Effector memory CD4-positive, alpha-beta T cell (primary cell): ENCODE results near the gene PLD6.

ENCODE experiments used
- DNase-seq, 3 donors: peaks; one replicate each; pipeline ENCODE4 v3.0.0-alpha.2; 2020
- H3K27ac ChIP-seq: 2 replicates; pipeline ENCODE4 v1.7.0; 2013; ENCODE audit warnings: mild to moderate bottlenecking, low read length, moderate library complexity; ENCODE audit not compliant: insufficient read depth, poor library complexity, severe bottlenecking
- H3K27me3 ChIP-seq: replicated peaks from 2 replicates; pipeline ENCODE4 v1.7.0; 2013; ENCODE audit warnings: mild to moderate bottlenecking, low read length; ENCODE audit not compliant: insufficient read depth, control insufficient read depth, poor library complexity, severe bottlenecking
- H3K36me3 ChIP-seq: 2 replicates; pipeline ENCODE4 v1.7.0; 2013; ENCODE audit warnings: mild to moderate bottlenecking, low read length, moderate library complexity; ENCODE audit not compliant: control insufficient read depth, insufficient read depth
- H3K4me1 ChIP-seq: 2 replicates; pipeline ENCODE4 v1.7.0; 2013; ENCODE audit warnings: low read length, mild to moderate bottlenecking; ENCODE audit not compliant: control insufficient read depth, insufficient read depth, poor library complexity, severe bottlenecking
- H3K4me3 ChIP-seq: 2 replicates; pipeline ENCODE4 v1.7.0; 2013; ENCODE audit warnings: low read length, low read depth, mild to moderate bottlenecking; ENCODE audit not compliant: insufficient read depth, poor library complexity, severe bottlenecking
- H3K9me3 ChIP-seq: 2 replicates; pipeline ENCODE4 v1.7.0; 2013; ENCODE audit warnings: mild to moderate bottlenecking, low read length, moderate library complexity; ENCODE audit not compliant: control insufficient read depth

PLD6 gene

DNA sequence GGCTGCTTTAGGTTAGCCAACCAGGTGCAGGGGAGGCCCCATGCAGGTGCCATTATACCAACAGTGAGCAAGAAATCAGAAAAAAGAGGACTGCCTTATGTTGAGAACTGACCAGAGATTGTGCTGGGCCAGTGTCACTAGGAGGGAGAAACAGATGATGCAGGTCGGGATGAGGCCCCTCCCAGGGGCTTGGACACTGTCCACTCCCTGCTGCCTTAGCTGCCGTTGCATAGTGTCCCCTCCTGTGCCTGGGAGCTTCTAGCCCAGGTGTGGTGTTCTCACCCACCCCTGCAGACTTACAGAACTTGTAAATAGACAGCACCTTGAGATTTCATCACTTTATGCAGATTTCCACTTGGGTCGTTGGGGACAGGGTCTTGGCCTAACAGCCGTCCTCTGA, 36.7 kb downstream of the PLD6 start:
- no peaks in the 10 kb centered on the region for H3K9me3 ChIP-seq
- no peak overlapping the region for H3K27ac ChIP-seq
- H3K4me3 ChIP-seq: no peak overlapping the region
- peaks cover 38% of the 10 kb centered on the region for H3K4me1 ChIP-seq
- peaks cover 49% of the 10 kb centered on the region for H3K36me3 ChIP-seq
- no peaks in the 10 kb centered on the region for H3K27me3 ChIP-seq
- DNase-seq: no peak

- Histone ChIP-seq H3K4me1 (peaks cover 33% of the 10 kb centered on the region), H3K27me3 (no peaks in the 10 kb centered on the region), H3K4me3 (no peak overlapping the region), H3K27ac (no peak overlapping the region), H3K9me3 (no peaks in the 10 kb centered on the region), H3K36me3 (peaks cover 54% of the 10 kb centered on the region)
- DNase-seq: no peak
Measured at GRCh38 chr17:17168401-17168800, 37.7 kb downstream of the PLD6 start.

- Histone ChIP-seq H3K27ac (no peak overlapping the region), H3K4me3 (no peak overlapping the region), H3K9me3 (no peaks in the 10 kb centered on the region), H3K36me3 (peaks cover 58% of the 10 kb centered on the region), H3K4me1 (peaks cover 29% of the 10 kb centered on the region), H3K27me3 (no peaks in the 10 kb centered on the region)
- DNase-seq: no peak
Measured at GRCh38 chr17:17167986-17168385, 38.1 kb downstream of the PLD6 start.

DNA sequence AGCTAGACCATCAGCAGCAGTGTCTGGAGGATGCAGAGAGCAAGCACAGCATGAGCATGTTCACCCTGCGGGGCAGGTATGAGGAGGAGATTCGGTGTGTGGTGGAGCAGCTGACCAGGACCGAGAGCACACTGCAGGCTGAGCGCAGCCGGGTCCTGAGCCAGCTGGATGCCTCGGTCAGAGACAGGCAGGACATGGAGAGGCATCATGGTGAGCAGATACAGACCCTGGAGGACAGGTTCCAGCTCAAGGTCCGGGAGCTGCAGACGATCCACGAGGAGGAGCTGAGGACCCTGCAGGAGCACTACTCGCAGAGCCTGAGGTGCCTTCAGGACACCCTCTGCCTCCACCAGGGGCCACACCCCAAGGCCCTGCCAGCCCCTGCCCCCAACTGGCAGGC, 38.8 kb downstream of the PLD6 start:
- DNase-seq: no peak
- Histone ChIP-seq H3K4me3 (no peak overlapping the region), H3K4me1 (peaks cover 23% of the 10 kb centered on the region), H3K27ac (no peak overlapping the region), H3K27me3 (no peaks in the 10 kb centered on the region), H3K9me3 (no peaks in the 10 kb centered on the region), H3K36me3 (peaks cover 62% of the 10 kb centered on the region)

DNA sequence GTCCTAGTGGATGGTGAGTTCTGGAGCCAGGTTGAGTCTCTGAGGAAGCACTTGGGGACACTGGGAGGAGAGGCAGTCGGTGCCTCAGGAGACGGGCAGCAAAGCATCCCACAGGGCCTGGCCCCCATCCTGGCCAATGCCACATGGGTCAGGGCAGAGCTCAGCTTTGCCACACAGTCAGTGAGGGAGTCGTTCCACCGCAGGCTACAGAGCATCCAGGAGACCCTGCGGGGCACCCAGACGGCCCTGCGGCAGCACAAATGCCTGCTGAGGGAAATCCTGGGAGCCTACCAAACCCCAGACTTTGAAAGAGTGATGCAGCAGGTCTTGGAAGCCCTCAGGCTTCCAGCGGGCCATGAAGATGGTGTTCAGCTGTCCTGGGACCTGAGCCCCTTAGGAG, 39.7 kb downstream of the PLD6 start:
- H3K4me1 ChIP-seq: peaks cover 14% of the 10 kb centered on the region
- no peak overlapping the region for H3K4me3 ChIP-seq
- DNase-seq: no peak
- peaks cover 65% of the 10 kb centered on the region for H3K36me3 ChIP-seq
- H3K27ac ChIP-seq: no peak overlapping the region
- H3K9me3 ChIP-seq: no peaks in the 10 kb centered on the region
- no peaks in the 10 kb centered on the region for H3K27me3 ChIP-seq

- H3K9me3 ChIP-seq: no peaks in the 10 kb centered on the region
- peaks cover 7% of the 10 kb centered on the region for H3K4me1 ChIP-seq
- peaks cover 72% of the 10 kb centered on the region for H3K36me3 ChIP-seq
- no peaks in the 10 kb centered on the region for H3K27me3 ChIP-seq
- no peak overlapping the region for H3K27ac ChIP-seq
- DNase-seq: no peak
- H3K4me3 ChIP-seq: no peak overlapping the region
Measured at GRCh38 chr17:17165666-17166308, 40.3 kb downstream of the PLD6 start.

DNA sequence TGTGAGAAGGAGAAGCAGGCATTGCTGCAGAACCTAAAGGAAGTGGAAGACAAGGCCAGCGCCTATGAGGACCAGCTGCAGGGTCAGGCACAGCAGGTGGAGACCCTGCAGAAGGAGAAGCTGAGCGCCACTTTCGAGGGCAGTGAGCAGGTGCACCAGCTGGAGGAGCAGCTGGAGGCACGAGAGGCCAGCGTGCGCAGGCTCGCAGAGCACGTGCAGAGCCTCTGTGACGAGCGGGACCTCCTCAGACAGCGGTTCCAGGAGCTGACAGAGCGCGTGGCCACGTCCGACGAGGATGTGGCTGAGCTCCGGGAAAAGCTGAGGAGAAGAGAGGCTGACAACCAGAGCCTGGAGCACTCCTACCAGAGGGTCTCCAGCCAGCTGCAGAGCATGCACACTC, 41.5 kb downstream of the PLD6 start:
- Histone ChIP-seq H3K27me3 (no peaks in the 10 kb centered on the region), H3K36me3 (peaks cover 81% of the 10 kb centered on the region), H3K9me3 (no peaks in the 10 kb centered on the region), H3K27ac (no peak overlapping the region), H3K4me1 (no peaks in the 10 kb centered on the region), H3K4me3 (no peak overlapping the region)
- DNase-seq: no peak

- no peak for DNase-seq
Measured at GRCh38 chr17:17164156-17164555, 42.0 kb downstream of the PLD6 start.

DNA sequence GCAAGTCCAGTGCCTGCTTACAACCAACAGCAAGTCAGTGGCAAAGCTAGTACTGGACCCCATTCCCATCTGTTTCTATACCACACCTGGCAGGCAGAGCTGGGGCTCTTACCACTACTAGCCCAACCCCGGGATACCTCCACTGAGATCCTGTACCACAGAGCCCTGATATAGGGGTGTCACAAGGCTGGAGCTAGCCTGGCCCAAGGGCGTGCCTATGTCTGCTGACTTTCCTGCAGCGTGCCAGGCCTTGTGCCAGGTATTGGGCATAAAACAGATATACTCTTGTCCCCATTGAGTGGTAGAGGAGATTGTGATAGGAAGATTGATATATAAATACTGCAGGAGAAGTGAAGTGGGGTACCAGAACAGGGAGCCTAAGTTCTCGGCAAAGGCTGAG, 44.4 kb downstream of the PLD6 start:
- Histone ChIP-seq H3K27ac (no peak overlapping the region), H3K27me3 (no peaks in the 10 kb centered on the region), H3K36me3 (peaks cover 86% of the 10 kb centered on the region), H3K4me3 (no peak overlapping the region), H3K4me1 (no peaks in the 10 kb centered on the region), H3K9me3 (no peaks in the 10 kb centered on the region)
- no peak for DNase-seq

More at GRCh38 chr17:17164156-17164555, 42.0 kb downstream of the PLD6 start:
- H3K9me3 ChIP-seq: no peaks in the 10 kb centered on the region
- H3K4me1 ChIP-seq: no peaks in the 10 kb centered on the region
- no peak overlapping the region for H3K4me3 ChIP-seq
- no peaks in the 10 kb centered on the region for H3K27me3 ChIP-seq
- H3K36me3 ChIP-seq: peaks cover 85% of the 10 kb centered on the region
- H3K27ac ChIP-seq: no peak overlapping the region

DNA sequence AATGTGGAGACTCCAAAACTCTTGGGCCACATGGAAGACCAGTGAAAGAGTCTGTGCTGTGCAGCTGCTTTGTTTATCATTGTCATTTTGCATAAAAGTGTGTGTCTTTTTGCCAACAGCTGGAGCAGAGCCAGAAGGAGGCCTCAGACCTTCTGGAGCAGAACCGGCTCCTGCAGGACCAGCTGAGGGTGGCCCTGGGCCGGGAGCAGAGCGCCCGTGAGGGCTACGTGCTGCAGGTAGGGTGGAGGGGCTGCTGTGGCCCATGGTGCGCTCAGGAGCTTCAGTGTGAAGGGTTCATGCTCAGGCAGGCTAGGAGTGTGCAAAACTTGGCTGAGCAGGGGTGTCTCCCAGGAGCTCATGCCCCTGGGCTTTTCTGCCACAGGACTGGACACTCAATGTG, 45.0 kb downstream of the PLD6 start:
- no peaks in the 10 kb centered on the region for H3K9me3 ChIP-seq
- no peak for DNase-seq
- no peak overlapping the region for H3K27ac ChIP-seq
- H3K4me1 ChIP-seq: no peaks in the 10 kb centered on the region
- H3K4me3 ChIP-seq: no peak overlapping the region
- H3K36me3 ChIP-seq: peaks cover 85% of the 10 kb centered on the region
- no peaks in the 10 kb centered on the region for H3K27me3 ChIP-seq
